ENCODE measurements around the gene F8.
"Not testable (repeated sequence)": the region's sequence is repeated elsewhere in the genome, so short reads cannot be mapped to it uniquely, and the experiment has no call there.

Gene F8

GRCh38 chrX:155026420-155026726 lies 3.9 kb upstream of the F8 start:
- H3K4me3 ChIP-seq (ENCODE audit: low read depth, low read length): peak overlapping the region; percentile 78
- TF ChIP-seq, protein P1, sequence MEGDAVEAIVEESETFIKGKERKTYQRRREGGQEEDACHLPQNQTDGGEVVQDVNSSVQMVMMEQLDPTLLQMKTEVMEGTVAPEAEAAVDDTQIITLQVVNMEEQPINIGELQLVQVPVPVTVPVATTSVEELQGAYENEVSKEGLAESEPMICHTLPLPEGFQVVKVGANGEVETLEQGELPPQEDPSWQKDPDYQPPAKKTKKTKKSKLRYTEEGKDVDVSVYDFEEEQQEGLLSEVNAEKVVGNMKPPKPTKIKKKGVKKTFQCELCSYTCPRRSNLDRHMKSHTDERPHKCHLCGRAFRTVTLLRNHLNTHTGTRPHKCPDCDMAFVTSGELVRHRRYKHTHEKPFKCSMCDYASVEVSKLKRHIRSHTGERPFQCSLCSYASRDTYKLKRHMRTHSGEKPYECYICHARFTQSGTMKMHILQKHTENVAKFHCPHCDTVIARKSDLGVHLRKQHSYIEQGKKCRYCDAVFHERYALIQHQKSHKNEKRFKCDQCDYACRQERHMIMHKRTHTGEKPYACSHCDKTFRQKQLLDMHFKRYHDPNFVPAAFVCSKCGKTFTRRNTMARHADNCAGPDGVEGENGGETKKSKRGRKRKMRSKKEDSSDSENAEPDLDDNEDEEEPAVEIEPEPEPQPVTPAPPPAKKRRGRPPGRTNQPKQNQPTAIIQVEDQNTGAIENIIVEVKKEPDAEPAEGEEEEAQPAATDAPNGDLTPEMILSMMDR (IDR thresholded peaks at IDR 0.05; ENCODE audit: control insufficient read depth, extremely low read depth, insufficient read depth): no peak
- no peak for DNase-seq (ENCODE audit: low read depth)

DNA sequence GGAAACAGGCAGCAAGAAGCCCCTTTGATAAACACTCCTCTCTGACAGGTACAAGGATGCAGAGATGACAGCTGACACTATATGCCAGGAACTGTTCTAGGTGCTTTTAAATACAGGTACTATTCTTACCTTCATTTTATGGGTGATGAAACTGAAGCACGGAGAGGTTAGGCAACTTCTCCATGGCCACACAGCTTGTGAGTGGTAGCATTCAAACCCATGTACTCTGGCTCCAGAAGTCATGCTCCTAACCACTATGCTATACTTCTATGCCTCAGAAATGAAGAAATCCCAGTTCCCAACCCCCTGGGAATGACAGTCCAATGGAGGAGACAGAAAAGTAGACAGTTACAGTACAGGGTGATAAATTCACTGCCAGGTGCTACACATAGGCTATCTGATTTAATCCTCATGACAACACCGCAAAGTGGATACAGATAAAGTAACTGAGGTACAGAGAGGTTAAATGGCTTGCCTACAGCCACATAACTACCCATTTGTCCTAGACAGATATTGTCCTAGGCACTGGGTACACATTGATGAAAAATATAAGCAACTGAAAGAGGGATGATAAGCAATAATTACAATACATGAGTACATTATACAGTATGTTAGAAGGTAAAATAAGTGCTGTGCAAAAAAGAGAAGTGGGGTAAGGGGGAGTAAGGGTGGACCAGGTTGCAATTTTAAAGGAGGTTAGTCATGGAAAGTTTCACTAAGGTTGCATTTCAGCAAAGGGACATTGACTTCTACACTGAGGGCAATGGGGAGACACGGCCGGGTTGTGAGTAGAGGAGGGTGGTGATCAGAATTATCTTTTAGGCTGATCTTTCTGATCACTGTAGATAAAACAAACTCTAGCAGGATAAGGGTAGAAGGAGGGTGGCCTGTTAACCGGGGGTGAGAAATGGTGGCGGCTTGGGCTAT lies 1.6 kb upstream of the F8 start:
- no peak overlapping the region for H3K4me3 ChIP-seq (ENCODE audit: low read depth, low read length)
- TF ChIP-seq, protein P1 (IDR thresholded peaks at IDR 0.05; ENCODE audit: control insufficient read depth, extremely low read depth, insufficient read depth): no peak
- no peak for DNase-seq (ENCODE audit: low read depth)

GRCh38 chrX:155020591-155020990 lies 1.9 kb downstream of the F8 start:
- H3K4me3 ChIP-seq (ENCODE audit: low read depth, low read length): no peak overlapping the region
- TF ChIP-seq, protein P1 (IDR thresholded peaks at IDR 0.05; ENCODE audit: control insufficient read depth, extremely low read depth, insufficient read depth): no peak
- DNase-seq (ENCODE audit: low read depth): no peak

DNA sequence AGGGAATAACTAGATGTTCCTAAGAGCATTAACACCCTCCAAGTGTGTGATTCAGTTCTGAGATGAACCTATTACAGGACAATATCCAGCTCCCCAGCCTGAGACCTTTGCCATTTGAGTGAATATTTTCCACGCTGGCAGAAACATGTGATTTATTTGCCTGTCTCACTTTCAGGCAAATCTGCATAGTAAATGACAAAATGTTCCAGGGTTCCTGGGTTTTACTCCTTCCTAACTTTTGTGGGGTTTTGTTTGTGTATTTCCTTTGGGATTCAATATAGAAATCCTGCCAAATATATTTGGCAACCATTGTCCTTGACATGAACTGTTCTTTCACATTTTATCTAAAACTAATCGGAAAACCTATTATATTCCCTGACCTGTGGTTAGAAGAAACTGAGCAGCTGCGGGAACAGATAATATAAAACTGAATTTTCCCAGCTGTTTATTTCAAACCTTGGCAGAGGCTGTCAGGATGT lies 12.5 kb downstream of the F8 start:
- no peak for DNase-seq (ENCODE audit: low read depth)
- H3K4me3 ChIP-seq (ENCODE audit: low read depth, low read length): no peak overlapping the region
- TF ChIP-seq, protein P1 (IDR thresholded peaks at IDR 0.05; ENCODE audit: control insufficient read depth, extremely low read depth, insufficient read depth): no peak

DNA sequence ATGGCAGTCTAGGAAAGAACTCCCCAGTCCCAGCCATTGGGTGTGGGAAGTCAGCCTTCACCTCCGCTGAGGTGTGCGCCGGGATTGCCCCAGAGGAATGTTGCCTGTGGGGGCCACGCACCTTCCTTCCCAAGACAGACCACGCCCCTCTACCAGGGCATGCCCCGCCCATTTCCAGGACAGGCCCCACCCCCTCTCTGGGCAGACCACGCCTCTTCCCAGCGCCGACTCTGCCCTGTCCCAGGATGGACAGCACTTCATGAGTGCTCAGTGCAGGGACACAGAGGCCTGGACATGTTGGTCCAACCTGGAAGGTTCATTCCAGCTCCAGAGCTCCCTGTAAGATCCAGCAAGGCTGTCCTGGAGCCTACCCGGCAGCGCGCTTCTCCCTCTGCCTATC lies 13.9 kb downstream of the F8 start:
- H3K4me3 ChIP-seq (ENCODE audit: low read depth, low read length); DNase-seq (ENCODE audit: low read depth): not testable (repeated sequence)

GRCh38 chrX:155006913-155007671 lies 15.4 kb downstream of the F8 start:
- DNase-seq (ENCODE audit: low read depth); H3K4me3 ChIP-seq (ENCODE audit: low read depth, low read length): not testable (repeated sequence)

DNA sequence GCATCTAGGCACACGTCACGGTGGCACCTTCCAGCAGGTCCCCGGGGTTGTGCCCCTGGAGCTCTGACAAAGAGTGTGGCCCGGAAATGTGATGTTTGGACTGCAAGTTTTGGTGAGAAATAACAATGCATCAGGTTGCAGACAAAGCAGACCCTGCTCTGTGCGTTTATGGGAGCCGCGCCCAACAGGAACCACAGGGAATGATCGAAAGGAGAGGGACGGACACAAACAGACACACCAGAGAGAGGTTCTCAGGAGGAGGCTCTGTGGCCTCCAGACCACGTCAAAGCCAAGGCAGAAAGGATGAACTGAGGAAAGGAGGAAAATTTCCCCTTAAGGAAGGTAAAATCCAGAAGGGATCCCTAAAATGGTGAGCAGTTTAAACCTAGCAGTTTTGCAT lies 16.1 kb downstream of the F8 start:
- H3K4me3 ChIP-seq (ENCODE audit: low read depth, low read length); DNase-seq (ENCODE audit: low read depth): not testable (repeated sequence)

GRCh38 chrX:155005190-155005589 lies 17.3 kb downstream of the F8 start:
- TF ChIP-seq, protein P1 (IDR thresholded peaks at IDR 0.05; ENCODE audit: control insufficient read depth, extremely low read depth, insufficient read depth): no peak
- H3K4me3 ChIP-seq (ENCODE audit: low read depth, low read length): no peak overlapping the region
- DNase-seq (ENCODE audit: low read depth): no peak

Data from LNCaP clone FGC (cell line).